Gastrocnemius medialis (tissue), 4 donors: ENCODE results near the gene SHANK1.

Experiments
- POLR2A ChIP-seq, 2 donors: fragments of 450-650 bp; IDR thresholded peaks; one replicate each; pipeline ENCODE4 v1.6.1; 2017; ENCODE audit warnings: antibody characterized with exemption in 2 of 2, mild to moderate bottlenecking in 2 of 2, moderate library complexity in 2 of 2
- TF ChIP-seq, protein P1 (sequence below), 5 experiments: fragments of 450-650 bp in 3 of 5; fragments of 200-600 bp in 2 of 5; sonication (generic) in 2 of 5; IDR thresholded peaks in 4 of 5; conservative IDR thresholded peaks in 1 of 5; 1 replicate in 4 of 5; 2 replicates in 1 of 5; pipeline ENCODE4 v1.5.1; 2016 to 2019; ENCODE audit warnings: antibody characterized with exemption in 5 of 5, mild to moderate bottlenecking in 3 of 5, moderate library complexity in 3 of 5

DNA sequence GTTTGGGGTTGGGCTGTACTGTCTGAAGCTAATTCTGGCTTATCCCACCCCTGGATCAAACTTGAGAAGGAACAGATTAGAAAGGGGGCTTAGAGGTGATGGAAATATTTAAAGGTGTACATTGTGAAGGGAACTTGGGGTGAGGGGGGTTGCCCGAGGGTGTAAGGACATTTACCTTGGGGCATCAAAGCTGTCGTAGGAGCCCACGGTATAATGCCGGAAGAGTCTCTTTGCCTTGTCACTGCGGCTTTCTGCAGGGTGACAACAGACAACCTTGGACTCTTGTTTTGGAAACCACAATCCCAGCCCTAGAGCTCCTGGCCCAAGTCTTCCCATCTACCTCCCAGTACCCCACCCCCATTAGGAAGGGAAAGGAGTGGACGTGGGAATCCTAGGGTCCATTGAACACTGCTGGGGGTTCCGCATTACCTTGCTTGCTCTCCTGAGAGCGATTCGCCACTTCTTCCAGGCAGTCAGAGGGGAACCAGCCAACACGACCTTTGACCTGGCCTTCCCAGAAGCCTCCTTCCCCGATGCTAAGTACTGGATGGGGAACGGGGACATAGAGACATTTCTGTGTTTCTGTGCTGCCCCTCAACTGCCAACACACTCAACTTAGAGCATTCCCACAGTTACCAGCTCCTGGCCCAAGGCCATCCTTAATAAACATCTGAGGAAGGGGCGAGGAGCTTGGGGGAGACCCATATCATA is 22.0 kb downstream of the SHANK1 start:
- TF ChIP-seq, protein P1, sequence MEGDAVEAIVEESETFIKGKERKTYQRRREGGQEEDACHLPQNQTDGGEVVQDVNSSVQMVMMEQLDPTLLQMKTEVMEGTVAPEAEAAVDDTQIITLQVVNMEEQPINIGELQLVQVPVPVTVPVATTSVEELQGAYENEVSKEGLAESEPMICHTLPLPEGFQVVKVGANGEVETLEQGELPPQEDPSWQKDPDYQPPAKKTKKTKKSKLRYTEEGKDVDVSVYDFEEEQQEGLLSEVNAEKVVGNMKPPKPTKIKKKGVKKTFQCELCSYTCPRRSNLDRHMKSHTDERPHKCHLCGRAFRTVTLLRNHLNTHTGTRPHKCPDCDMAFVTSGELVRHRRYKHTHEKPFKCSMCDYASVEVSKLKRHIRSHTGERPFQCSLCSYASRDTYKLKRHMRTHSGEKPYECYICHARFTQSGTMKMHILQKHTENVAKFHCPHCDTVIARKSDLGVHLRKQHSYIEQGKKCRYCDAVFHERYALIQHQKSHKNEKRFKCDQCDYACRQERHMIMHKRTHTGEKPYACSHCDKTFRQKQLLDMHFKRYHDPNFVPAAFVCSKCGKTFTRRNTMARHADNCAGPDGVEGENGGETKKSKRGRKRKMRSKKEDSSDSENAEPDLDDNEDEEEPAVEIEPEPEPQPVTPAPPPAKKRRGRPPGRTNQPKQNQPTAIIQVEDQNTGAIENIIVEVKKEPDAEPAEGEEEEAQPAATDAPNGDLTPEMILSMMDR (IDR thresholded peaks at IDR 0.05 in 4 of 5, conservative IDR thresholded peaks at IDR 0.05 in 1 of 5), result no peak
- no peak for TF ChIP-seq POLR2A (IDR thresholded peaks at IDR 0.05)
